IMR-90 (cell line): ENCODE results near the gene CDH13. TPM values are rescaled to one million over a fixed set of nuclear protein-coding genes. Genes with fewer than 3 reads are reported as not detected.
A peak's percentile ranks its signal among the peaks of the same experiment; 100 is the strongest.

Source experiments
- ATAC-seq: fragments of 200-7000 bp; cut with Tn5 transposase; 2 replicates; pipeline ENCODE4 v1.9.1; 2020; ENCODE audit warnings: low read depth, mild to moderate bottlenecking, moderate library complexity
- BruUV-seq: library from RNA; stranded (reverse); fragments of 400-500 nt; replicated peaks from 2 replicates; lab custom pipeline; 2021; lab: Mats Ljungman, UMichigan
- CTCF ChIA-PET: fragments of 300-600 bp; formaldehyde crosslinking; extraction: SDS; loops from one replicate; lab custom pipeline; 2021; ENCODE audit warnings: antibody characterized with exemption; lab: Yijun Ruan, JAX
- POLR2A ChIA-PET: fragments of 300-600 bp; sonication (Branson Sonifier 250); formaldehyde crosslinking; loops from one replicate; lab custom pipeline; 2022; ENCODE audit warnings: antibody characterized with exemption; ENCODE audit not compliant: unreplicated experiment; lab: Charles Lee
- DNase-seq: peaks from one replicate; pipeline ENCODE4 v3.0.0; 2013
- H2AFZ ChIP-seq: replicated peaks from 2 replicates; pipeline ENCODE3; 2013; ENCODE audit warnings: low read length, mild to moderate bottlenecking; ENCODE audit not compliant: poor library complexity
- H2AK5ac ChIP-seq: 2 replicates; pipeline ENCODE4 v1.6.1; 2013; ENCODE audit warnings: low read depth, low read length, inconsistent platforms
- H2AK9ac ChIP-seq: replicated peaks from 2 replicates; pipeline ENCODE3; 2013; ENCODE audit warnings: mild to moderate bottlenecking, low read depth, low read length, moderate library complexity; ENCODE audit not compliant: poor library complexity
- H2BK120ac ChIP-seq: 2 replicates; pipeline ENCODE4 v1.6.1; 2013; ENCODE audit warnings: low read depth, low read length, inconsistent platforms
- H2BK15ac ChIP-seq: 3 replicates; pipeline ENCODE4 v1.6.1; 2013; ENCODE audit warnings: low read depth, low read length, inconsistent platforms
- H2BK20ac ChIP-seq: 2 replicates; pipeline ENCODE4 v1.6.1; 2013; ENCODE audit warnings: low read depth, mild to moderate bottlenecking, inconsistent platforms, low read length, moderate library complexity
- H2BK5ac ChIP-seq: 2 replicates; pipeline ENCODE4 v1.6.1; 2013; ENCODE audit warnings: mild to moderate bottlenecking, low read depth, low read length, inconsistent platforms; ENCODE audit not compliant: poor library complexity, severe bottlenecking
- H3K14ac ChIP-seq: replicated peaks from 2 replicates; pipeline ENCODE4 v1.6.1; 2013; ENCODE audit warnings: low read depth, low read length, inconsistent platforms
- H3K18ac ChIP-seq: 2 replicates; pipeline ENCODE4 v1.6.1; 2013; ENCODE audit warnings: low read depth, low read length, control low read depth
- H3K23ac ChIP-seq: 2 replicates; pipeline ENCODE4 v1.6.1; 2013; ENCODE audit warnings: low read depth, low read length, inconsistent platforms
- H3K27ac ChIP-seq: 2 replicates; pipeline ENCODE4 v1.5.1; 2013; ENCODE audit warnings: mild to moderate bottlenecking, control low read depth, low read length; ENCODE audit not compliant: insufficient read depth
- H3K27me3 ChIP-seq: 2 replicates; pipeline ENCODE4 v1.6.1; 2013; ENCODE audit warnings: low read length; ENCODE audit not compliant: control insufficient read depth, insufficient read depth
- H3K36me3 ChIP-seq: 2 replicates; pipeline ENCODE4 v1.6.1; 2013; ENCODE audit warnings: low read length, mixed read lengths; ENCODE audit not compliant: control insufficient read depth, insufficient read depth
- H3K4ac ChIP-seq: 2 replicates; pipeline ENCODE4 v1.6.1; 2013; ENCODE audit warnings: low read depth, low read length, inconsistent platforms
- H3K4me1 ChIP-seq: 2 replicates; pipeline ENCODE4 v1.6.1; 2013; ENCODE audit warnings: low read length, mixed read lengths; ENCODE audit not compliant: control insufficient read depth, insufficient read depth
- H3K4me2 ChIP-seq: 2 replicates; pipeline ENCODE4 v1.6.1; 2013; ENCODE audit warnings: low read depth, mild to moderate bottlenecking, control low read depth, low read length, moderate library complexity
- H3K4me3 ChIP-seq: 2 replicates; pipeline ENCODE4 v1.5.1; 2013; ENCODE audit warnings: low read depth, mild to moderate bottlenecking, control low read depth, low read length, moderate library complexity; ENCODE audit not compliant: insufficient read depth
- H3K56ac ChIP-seq: 2 replicates; pipeline ENCODE4 v1.6.1; 2013; ENCODE audit warnings: low read length, inconsistent platforms; ENCODE audit not compliant: insufficient read depth; ENCODE audit errors: extremely low read depth
- H3K79me1 ChIP-seq, 2 experiments: 2 replicates each; pipeline ENCODE4 v1.6.1; 2013; ENCODE audit warnings: low read length in 2 of 2, inconsistent platforms in 1 of 2, low read depth in 1 of 2
- H3K9ac ChIP-seq: 2 replicates; pipeline ENCODE4 v1.6.1; 2013; ENCODE audit warnings: low read depth, low read length, control low read depth
- H3K9me1 ChIP-seq: 2 replicates; pipeline ENCODE4 v1.6.1; 2013; ENCODE audit warnings: low read length, inconsistent platforms; ENCODE audit not compliant: insufficient read depth
- H3K9me3 ChIP-seq: 2 replicates; pipeline ENCODE4 v1.6.1; 2013; ENCODE audit warnings: low read length; ENCODE audit not compliant: control insufficient read depth, insufficient read depth
- H4K20me1 ChIP-seq: 2 replicates; pipeline ENCODE4 v1.6.1; 2013; ENCODE audit warnings: low read length, inconsistent platforms; ENCODE audit not compliant: insufficient read depth
- H4K5ac ChIP-seq: 2 replicates; pipeline ENCODE4 v1.6.1; 2013; ENCODE audit warnings: mild to moderate bottlenecking, low read depth, low read length, control low read depth
- H4K8ac ChIP-seq, 2 experiments: 2 replicates each; pipeline ENCODE4 v1.6.1; 2013; ENCODE audit warnings: low read depth in 2 of 2, low read length in 2 of 2, control low read depth in 1 of 2, inconsistent platforms in 1 of 2
- H4K91ac ChIP-seq: 2 replicates; pipeline ENCODE4 v1.6.1; 2013; ENCODE audit warnings: low read depth, low read length, inconsistent platforms; ENCODE audit not compliant: insufficient read depth
- POLR2A ChIP-seq: IDR thresholded peaks from 2 replicates; pipeline ENCODE4 v1.6.1; 2012; ENCODE audit warnings: mild to moderate bottlenecking, low read depth, low read length
- RFX5 ChIP-seq: IDR thresholded peaks from 2 replicates; pipeline ENCODE4 v1.8.0; 2012; ENCODE audit warnings: low read depth, mild to moderate bottlenecking, low read length, moderate library complexity
- WGBS, 2 experiments: methylation state at CpG; one replicate each; pipeline versions ENCODE4 v1.1.5 to v1.1.7; 2013; ENCODE audit warnings: missing lambda C conversion rate in 2 of 2; ENCODE audit not compliant: insufficient read length in 1 of 2; ENCODE audit errors: extremely low coverage in 2 of 2; 5-methylcytosine and 5-hydroxymethylcytosine counted together
- dilution Hi-C: fragments of 300-500 bp; cut with HindIII; formaldehyde crosslinking; loops from one replicate; pipeline ENCODE4 v1.14.3; 2018; ENCODE audit warnings: low sequenced_read_pairs; ENCODE audit not compliant: unreplicated experiment
- in situ Hi-C: fragments of 300-500 bp; cut with MboI; formaldehyde crosslinking; loops from 3 replicates; pipeline ENCODE4 v1.14.3; 2019; ENCODE audit warnings: low sequenced_read_pairs, inconsistent platforms, mixed read lengths
- intact Hi-C: fragments of 100-400 bp; cut with micrococcal nuclease; formaldehyde crosslinking; loops from 2 replicates; pipeline ENCODE4 v1.10.0; 2022
- polyA plus RNA-seq, 3 experiments: library from polyadenylated mRNA; depleted of rRNA; stranded (reverse); fragments of >200 nt; gene quantifications; 2 replicates each; pipeline ENCODE4 v1.2.3, GENCODE V29; 2012; ENCODE audit warnings: low replicate concordance in 1 of 3
- total RNA-seq: library from RNA; depleted of rRNA; stranded (reverse); fragments of >200 nt; gene quantifications from 2 replicates; pipeline ENCODE4 v1.2.3, GENCODE V29; 2012

CDH13 gene
- total and polyA plus RNA-seq, 2 of the 4 experiments (the other 2 are of a cell fraction): 61.6 to 74.7 TPM

DNA sequence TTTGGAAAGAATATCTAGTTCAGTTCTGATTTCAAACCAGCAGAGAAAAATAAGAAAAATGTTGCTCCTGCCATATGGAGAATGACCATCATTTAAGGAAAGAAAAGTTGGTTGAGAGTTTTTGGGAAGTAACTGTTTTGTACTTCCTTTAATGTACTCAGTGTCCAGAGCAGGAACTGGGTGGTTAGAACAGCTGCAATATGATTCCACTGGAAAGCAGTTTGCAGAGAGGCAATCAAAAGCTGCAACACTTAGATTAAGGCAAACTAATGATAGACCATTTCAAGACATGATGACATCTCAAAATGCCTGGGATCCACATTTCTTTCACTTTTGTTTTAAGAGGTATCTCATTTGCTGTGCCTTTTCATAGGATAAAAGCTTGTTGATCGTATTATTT is 867.7 kb downstream of the CDH13 start:
- Histone ChIP-seq H3K9ac (no peak overlapping the region), H3K27me3 (no peaks in the 10 kb centered on the region), H3K36me3 (no peaks in the 10 kb centered on the region), H2BK120ac (no peak overlapping the region), H3K27ac (no peak overlapping the region), H4K8ac (no peak overlapping the region), H4K20me1 (no peaks in the 10 kb centered on the region), H3K4me2 (no peak overlapping the region), H3K23ac (no peak overlapping the region), H2AK9ac (no peak overlapping the region), H3K4ac (no peak overlapping the region), H3K4me1 (no peaks in the 10 kb centered on the region), H3K4me3 (no peak overlapping the region), H3K18ac (no peak overlapping the region), H2BK5ac (no peak overlapping the region), H3K79me1 (no peaks in the 10 kb centered on the region), H2BK15ac (no peak overlapping the region), H3K9me1 (no peaks in the 10 kb centered on the region), H4K5ac (no peak overlapping the region), H2BK20ac (no peak overlapping the region), H2AK5ac (no peak overlapping the region), H3K14ac (no peak overlapping the region), H3K9me3 (no peaks in the 10 kb centered on the region), H4K91ac (no peak overlapping the region), H3K56ac (no peak overlapping the region), H2AFZ (no peak overlapping the region)
- dilution Hi-C loops: no loop called here
- TF ChIP-seq POLR2A (no peak), RFX5 (no peak)
- intact Hi-C loops: no loop called here
- DNase-seq (peak; percentile 5), ATAC-seq (no peak)
- ChIA-PET CTCF (no interaction called here), POLR2A (no interaction called here)
- 100% methylated on average over 1 of the region's 1 CpG; no CpG with 5 or more reads in 1 of the 2 experiments for WGBS, 2 experiments
- no TSS peak for BruUV-seq
- in situ Hi-C loops: no loop called here
